Skin epidermis (tissue), 12 donors: ENCODE data around the gene RTL5.
A peak's percentile ranks its signal among the peaks of the same experiment; 100 is the strongest.

Experiments used
- H3K27ac ChIP-seq, 21 experiments: fragments of 200-600 bp; sonication (generic) in 11 of 21; one replicate each; pipeline ENCODE4 v1.5.0; 2020; ENCODE audit warnings: mild to moderate bottlenecking in 3 of 21, inconsistent platforms in 2 of 21, moderate library complexity in 2 of 21
- H3K4me3 ChIP-seq, 7 experiments: fragments of 200-600 bp; sonication (generic) in 2 of 7; one replicate each; pipeline ENCODE4 v1.5.0; 2020; ENCODE audit warnings: inconsistent platforms in 2 of 7, mild to moderate bottlenecking in 2 of 7, moderate library complexity in 1 of 7

RTL5 gene

GRCh38 chrX:72113461-72113860 is 18.3 kb downstream of the RTL5 start:
- H3K4me3 ChIP-seq = no peak overlapping the region
- no peak overlapping the region for H3K27ac ChIP-seq

GRCh38 chrX:72110876-72111708 is 20.6 kb downstream of the RTL5 start:
- Histone ChIP-seq H3K4me3 (no peak overlapping the region), H3K27ac (no peak overlapping the region)

GRCh38 chrX:72110051-72110875 is 21.5 kb downstream of the RTL5 start:
- H3K4me3 ChIP-seq = no peak overlapping the region
- H3K27ac ChIP-seq = no peak overlapping the region

- Histone ChIP-seq H3K4me3 (no peak overlapping the region), H3K27ac (no peak overlapping the region)
These were observed 23.0 kb downstream of the RTL5 start for GRCh38 chrX:72108666-72109065.

- Histone ChIP-seq H3K27ac (no peak overlapping the region), H3K4me3 (no peak overlapping the region)
These were observed 23.7 kb downstream of the RTL5 start for GRCh38 chrX:72107841-72108595.

GRCh38 chrX:72107320-72107719 is 24.4 kb downstream of the RTL5 start:
- Histone ChIP-seq H3K27ac (no peak overlapping the region), H3K4me3 (no peak overlapping the region)

GRCh38 chrX:72105436-72105835 is 26.3 kb downstream of the RTL5 start:
- H3K27ac ChIP-seq = peak overlapping the region in 2 of 21 experiments; percentile 39 to 55

GRCh38 chrX:72102760-72103159 is 29.0 kb downstream of the RTL5 start:
- H3K4me3 ChIP-seq = no peak overlapping the region
- H3K27ac ChIP-seq = no peak overlapping the region

More at GRCh38 chrX:72105436-72105835, 26.3 kb downstream of the RTL5 start:
- no peak overlapping the region for H3K4me3 ChIP-seq

GRCh38 chrX:72102126-72102525 is 29.6 kb downstream of the RTL5 start:
- peak overlapping the region in 4 of 21 experiments; percentile 29 to 65 (median 57) for H3K27ac ChIP-seq
- H3K4me3 ChIP-seq = peak overlapping the region in 1 of 7 experiments; percentile 16

GRCh38 chrX:72101597-72102037 is 30.1 kb downstream of the RTL5 start:
- peak overlapping the region in 2 of 7 experiments; percentile 7 to 16 for H3K4me3 ChIP-seq
- peak overlapping the region in 13 of 21 experiments; percentile 10 to 65 (median 44) for H3K27ac ChIP-seq

- H3K27ac ChIP-seq = peak overlapping the region in 13 of 21 experiments; percentile 10 to 65 (median 44)
- H3K4me3 ChIP-seq = peak overlapping the region in 2 of 7 experiments; percentile 7 to 16
These were observed 30.8 kb downstream of the RTL5 start for GRCh38 chrX:72100824-72101351.

GRCh38 chrX:72100051-72100755 is 31.5 kb downstream of the RTL5 start:
- Histone ChIP-seq H3K27ac (peak overlapping the region in 3 of 21 experiments; percentile 26 to 44 (median 39)), H3K4me3 (no peak overlapping the region)

GRCh38 chrX:72097098-72097497 is 34.6 kb downstream of the RTL5 start:
- Histone ChIP-seq H3K27ac (no peak overlapping the region), H3K4me3 (no peak overlapping the region)

GRCh38 chrX:72095370-72095769 is 36.3 kb downstream of the RTL5 start:
- peak overlapping the region in 1 of 21 experiments; percentile 20 for H3K27ac ChIP-seq
- no peak overlapping the region for H3K4me3 ChIP-seq

- Histone ChIP-seq H3K27ac (peak overlapping the region in 1 of 21 experiments; percentile 12), H3K4me3 (no peak overlapping the region)
These were observed 36.8 kb downstream of the RTL5 start for GRCh38 chrX:72094894-72095293.

GRCh38 chrX:72089254-72089653 is 42.5 kb downstream of the RTL5 start:
- H3K27ac ChIP-seq = no peak overlapping the region
- no peak overlapping the region for H3K4me3 ChIP-seq

- no peak overlapping the region for H3K4me3 ChIP-seq
- no peak overlapping the region for H3K27ac ChIP-seq
These were observed 43.0 kb downstream of the RTL5 start for GRCh38 chrX:72088761-72089160.

- H3K27ac ChIP-seq = no peak overlapping the region
- no peak overlapping the region for H3K4me3 ChIP-seq
These were observed 44.7 kb downstream of the RTL5 start for GRCh38 chrX:72086995-72087394.

- H3K4me3 ChIP-seq = no peak overlapping the region
These were observed 47.6 kb downstream of the RTL5 start for GRCh38 chrX:72084114-72084513.

More at GRCh38 chrX:72084114-72084513, 47.6 kb downstream of the RTL5 start:
- H3K27ac ChIP-seq = no peak overlapping the region
